Measurements from ENCODE around the gene RNF8. TPM values are rescaled to one million over a fixed set of nuclear protein-coding genes. Genes with fewer than 3 reads are reported as not detected.
A peak's percentile ranks its signal among the peaks of the same experiment; 100 is the strongest.

The RNF8 gene
- total and polyA plus RNA-seq, 2 of the 4 experiments (the other 2 are of a cell fraction): 16.5 to 17.9 TPM

- intact Hi-C loops (cut with micrococcal nuclease) (no loop called here), in situ Hi-C loops (cut with MboI; ENCODE audit: low sequenced_read_pairs) (no loop called here), dilution Hi-C loops (cut with HindIII; ENCODE audit: low sequenced_read_pairs, unreplicated experiment) (no loop called here)
- Histone ChIP-seq H2AK5ac (ENCODE audit: low read depth, low read length) (no peak overlapping the region), H4K8ac (ENCODE audit: low read depth in 2 of 2, low read length in 2 of 2) (no peak overlapping the region), H3K4me3 (ENCODE audit: insufficient read depth, low read depth, low read length) (no peak overlapping the region), H3K27ac (ENCODE audit: insufficient read depth, low read length) (no peak overlapping the region), H2BK20ac (ENCODE audit: low read depth, low read length) (no peak overlapping the region), H2AFZ (replicated peaks; ENCODE audit: low read length, poor library complexity) (no peak overlapping the region), H2BK120ac (ENCODE audit: low read depth, low read length) (no peak overlapping the region), H3K18ac (ENCODE audit: low read depth, low read length) (no peak overlapping the region), H3K23ac (ENCODE audit: low read depth, low read length) (no peak overlapping the region), H3K9ac (ENCODE audit: low read depth, low read length) (no peak overlapping the region), H3K79me1 (ENCODE audit: low read depth in 1 of 2, low read length in 2 of 2) (peaks cover 41 to 60% of the 10 kb centered on the region in 2 experiments), H3K27me3 (ENCODE audit: control insufficient read depth, insufficient read depth, low read length) (no peaks in the 10 kb centered on the region), H4K20me1 (ENCODE audit: insufficient read depth, low read length) (peaks cover 16% of the 10 kb centered on the region; the same call in 1 of the 2 replicates), H3K4me2 (ENCODE audit: low read depth, low read length) (no peak overlapping the region), H3K9me1 (ENCODE audit: insufficient read depth, low read length) (peaks cover 19% of the 10 kb centered on the region), H3K56ac (ENCODE audit: extremely low read depth, insufficient read depth, low read length) (no peak overlapping the region), H2BK5ac (ENCODE audit: low read depth, low read length, poor library complexity, severe bottlenecking) (no peak overlapping the region), H3K4ac (ENCODE audit: low read depth, low read length) (no peak overlapping the region), H3K4me1 (ENCODE audit: control insufficient read depth, insufficient read depth, low read length) (peaks cover 15% of the 10 kb centered on the region), H4K5ac (ENCODE audit: low read depth, low read length) (no peak overlapping the region), H3K36me3 (ENCODE audit: control insufficient read depth, insufficient read depth, low read length) (peaks cover 29% of the 10 kb centered on the region), H3K14ac (replicated peaks; ENCODE audit: low read depth, low read length) (no peak overlapping the region), H2BK15ac (ENCODE audit: low read depth, low read length) (no peak overlapping the region), H4K91ac (ENCODE audit: insufficient read depth, low read depth, low read length) (no peak overlapping the region), H2AK9ac (replicated peaks; ENCODE audit: low read depth, low read length, poor library complexity) (no peak overlapping the region), H3K9me3 (ENCODE audit: control insufficient read depth, insufficient read depth, low read length) (no peaks in the 10 kb centered on the region)
- no peak; the same call in 1 of the 2 replicates for ATAC-seq (ENCODE audit: low read depth)
- CTCF ChIA-PET: interaction anchor here (0.6 kb wide), 1 partner anchor 1233 kb away, joined by 3 read pairs; no protein-coding TSS in a partner anchor
- DNase-seq: peak; percentile 56
- no TSS peak for BruUV-seq (replicated peaks)
- TF ChIP-seq RFX5 (IDR thresholded peaks at IDR 0.05; ENCODE audit: low read depth, low read length) (no peak), USF2 (IDR thresholded peaks at IDR 0.05; ENCODE audit: low read depth, low read length) (no peak), MAFK (IDR thresholded peaks at IDR 0.05; ENCODE audit: low read depth, low read length) (no peak), NFE2L2 (IDR thresholded peaks at IDR 0.05; ENCODE audit: low read depth, low read length) (no peak), MAZ (IDR thresholded peaks at IDR 0.05; ENCODE audit: borderline replicate concordance, low read depth, low read length) (no peak), CHD1 (IDR thresholded peaks at IDR 0.05; ENCODE audit: low read depth, low read length) (no peak), BHLHE40 (IDR thresholded peaks at IDR 0.05; ENCODE audit: low read depth, low read length) (no peak), CEBPB (IDR thresholded peaks at IDR 0.05; ENCODE audit: low read depth, low read length) (no peak), POLR2A (IDR thresholded peaks at IDR 0.05; ENCODE audit: low read depth, low read length) (no peak), MXI1 (IDR thresholded peaks at IDR 0.05; ENCODE audit: borderline replicate concordance, low read depth, low read length) (no peak), SMC3 (IDR thresholded peaks at IDR 0.05; ENCODE audit: low read depth, low read length) (no peak), RAD21 (IDR thresholded peaks at IDR 0.05; ENCODE audit: low read length) (no peak), FOS (IDR thresholded peaks at IDR 0.05; ENCODE audit: low read depth, low read length) (no peak), RCOR1 (IDR thresholded peaks at IDR 0.05; ENCODE audit: insufficient replicate concordance, low read length) (no peak)
- TF ChIP-seq, protein P1, sequence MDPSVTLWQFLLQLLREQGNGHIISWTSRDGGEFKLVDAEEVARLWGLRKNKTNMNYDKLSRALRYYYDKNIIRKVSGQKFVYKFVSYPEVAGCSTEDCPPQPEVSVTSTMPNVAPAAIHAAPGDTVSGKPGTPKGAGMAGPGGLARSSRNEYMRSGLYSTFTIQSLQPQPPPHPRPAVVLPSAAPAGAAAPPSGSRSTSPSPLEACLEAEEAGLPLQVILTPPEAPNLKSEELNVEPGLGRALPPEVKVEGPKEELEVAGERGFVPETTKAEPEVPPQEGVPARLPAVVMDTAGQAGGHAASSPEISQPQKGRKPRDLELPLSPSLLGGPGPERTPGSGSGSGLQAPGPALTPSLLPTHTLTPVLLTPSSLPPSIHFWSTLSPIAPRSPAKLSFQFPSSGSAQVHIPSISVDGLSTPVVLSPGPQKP (IDR thresholded peaks at IDR 0.05; ENCODE audit: borderline replicate concordance, low read depth, low read length): no peak
- TF ChIP-seq, protein P2, sequence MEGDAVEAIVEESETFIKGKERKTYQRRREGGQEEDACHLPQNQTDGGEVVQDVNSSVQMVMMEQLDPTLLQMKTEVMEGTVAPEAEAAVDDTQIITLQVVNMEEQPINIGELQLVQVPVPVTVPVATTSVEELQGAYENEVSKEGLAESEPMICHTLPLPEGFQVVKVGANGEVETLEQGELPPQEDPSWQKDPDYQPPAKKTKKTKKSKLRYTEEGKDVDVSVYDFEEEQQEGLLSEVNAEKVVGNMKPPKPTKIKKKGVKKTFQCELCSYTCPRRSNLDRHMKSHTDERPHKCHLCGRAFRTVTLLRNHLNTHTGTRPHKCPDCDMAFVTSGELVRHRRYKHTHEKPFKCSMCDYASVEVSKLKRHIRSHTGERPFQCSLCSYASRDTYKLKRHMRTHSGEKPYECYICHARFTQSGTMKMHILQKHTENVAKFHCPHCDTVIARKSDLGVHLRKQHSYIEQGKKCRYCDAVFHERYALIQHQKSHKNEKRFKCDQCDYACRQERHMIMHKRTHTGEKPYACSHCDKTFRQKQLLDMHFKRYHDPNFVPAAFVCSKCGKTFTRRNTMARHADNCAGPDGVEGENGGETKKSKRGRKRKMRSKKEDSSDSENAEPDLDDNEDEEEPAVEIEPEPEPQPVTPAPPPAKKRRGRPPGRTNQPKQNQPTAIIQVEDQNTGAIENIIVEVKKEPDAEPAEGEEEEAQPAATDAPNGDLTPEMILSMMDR (conservative IDR thresholded peaks at IDR 0.05; ENCODE audit: low read depth, low read length): no peak
- POLR2A ChIA-PET (ENCODE audit: unreplicated experiment): no interaction called here
- WGBS, 2 experiments (ENCODE audit: extremely low coverage in 2 of 2, insufficient read length in 1 of 2): no CpG with 5 or more reads among the region's 1 CpG
Observed at GRCh38 chr6:37372116-37372515, 18.3 kb downstream of the RNF8 start.

Data from IMR-90 (cell line).